ES-I3 (cell line): ENCODE data around the gene MCM8.
"Not testable (repeated sequence)": the region's sequence is repeated elsewhere in the genome, so short reads cannot be mapped to it uniquely, and the experiment has no call there.

Source experiments
- H3K36me3 ChIP-seq: 2 replicates; pipeline ENCODE4 v1.6.1; 2013; ENCODE audit warnings: mild to moderate bottlenecking, low read length, control low read depth, moderate library complexity; ENCODE audit not compliant: insufficient read depth
- H3K4me1 ChIP-seq: 2 replicates; pipeline ENCODE4 v1.6.1; 2013; ENCODE audit warnings: mild to moderate bottlenecking, control low read depth, low read length; ENCODE audit not compliant: insufficient read depth
- H3K9ac ChIP-seq: 2 replicates; pipeline ENCODE4 v1.6.1; 2013; ENCODE audit warnings: low read depth, mild to moderate bottlenecking, low read length, moderate library complexity
- H3K9me3 ChIP-seq: 2 replicates; pipeline ENCODE4 v1.6.1; 2013; ENCODE audit warnings: mild to moderate bottlenecking, low read length, moderate library complexity; ENCODE audit not compliant: control insufficient read depth, insufficient read depth

MCM8 gene

GRCh38 chr20:6006603-6006949 lies 56.1 kb downstream of the MCM8 start:
- no peaks in the 10 kb centered on the region for H3K9me3 ChIP-seq
- H3K36me3 ChIP-seq = peaks cover 3% of the 10 kb centered on the region; the same call in 1 of the 2 replicates
- 0 out of 2 replicates have a peak, but pooled peaks cover 5% of the 10 kb centered on the region for H3K4me1 ChIP-seq
- peak overlapping the region; percentile 98 for H3K9ac ChIP-seq

GRCh38 chr20:6007094-6007528 lies 56.7 kb downstream of the MCM8 start:
- Histone ChIP-seq H3K4me1 (0 out of 2 replicates have a peak, but pooled peaks cover 5% of the 10 kb centered on the region), H3K36me3 (peaks cover 3% of the 10 kb centered on the region; the same call in 1 of the 2 replicates), H3K9ac (peak overlapping the region; percentile 98; the same call in 1 of the 2 replicates)

GRCh38 chr20:6007529-6008103 lies 57.2 kb downstream of the MCM8 start:
- Histone ChIP-seq H3K9me3 (no peaks in the 10 kb centered on the region), H3K9ac (peak overlapping the region; percentile 12; the same call in 1 of the 2 replicates), H3K4me1 (0 out of 2 replicates have a peak, but pooled peaks cover 5% of the 10 kb centered on the region), H3K36me3 (peaks cover 3% of the 10 kb centered on the region; the same call in 1 of the 2 replicates)

More at GRCh38 chr20:6007094-6007528, 56.7 kb downstream of the MCM8 start:
- no peaks in the 10 kb centered on the region for H3K9me3 ChIP-seq

GRCh38 chr20:6008254-6008653 lies 57.8 kb downstream of the MCM8 start:
- H3K36me3 ChIP-seq = peaks cover 3% of the 10 kb centered on the region; the same call in 1 of the 2 replicates
- 0 out of 2 replicates have a peak, but pooled peaks cover 5% of the 10 kb centered on the region for H3K4me1 ChIP-seq
- no peaks in the 10 kb centered on the region for H3K9me3 ChIP-seq
- no peak overlapping the region for H3K9ac ChIP-seq

- Histone ChIP-seq H3K36me3 (peaks cover 7% of the 10 kb centered on the region; the same call in 1 of the 2 replicates), H3K4me1 (0 out of 2 replicates have a peak, but pooled peaks cover 5% of the 10 kb centered on the region), H3K9me3 (no peaks in the 10 kb centered on the region), H3K9ac (no peak overlapping the region)
Measured at GRCh38 chr20:6012179-6012578, 61.7 kb downstream of the MCM8 start.

GRCh38 chr20:6014017-6014416 lies 63.6 kb downstream of the MCM8 start:
- Histone ChIP-seq H3K9me3 (no peaks in the 10 kb centered on the region), H3K36me3 (peaks cover 7% of the 10 kb centered on the region; the same call in 1 of the 2 replicates), H3K9ac (no peak overlapping the region), H3K4me1 (no peaks in the 10 kb centered on the region)

GRCh38 chr20:6014957-6015356 lies 64.5 kb downstream of the MCM8 start:
- Histone ChIP-seq H3K36me3 (peaks cover 7% of the 10 kb centered on the region; the same call in 1 of the 2 replicates), H3K4me1 (no peaks in the 10 kb centered on the region), H3K9me3 (no peaks in the 10 kb centered on the region), H3K9ac (no peak overlapping the region)

GRCh38 chr20:6017467-6017866 lies 67.0 kb downstream of the MCM8 start:
- no peaks in the 10 kb centered on the region for H3K4me1 ChIP-seq
- no peak overlapping the region for H3K9ac ChIP-seq
- H3K36me3 ChIP-seq = peaks cover 4% of the 10 kb centered on the region; the same call in 1 of the 2 replicates
- H3K9me3 ChIP-seq = no peaks in the 10 kb centered on the region

- no peaks in the 10 kb centered on the region for H3K9me3 ChIP-seq
- H3K4me1 ChIP-seq = no peaks in the 10 kb centered on the region
- H3K36me3 ChIP-seq = peaks cover 4% of the 10 kb centered on the region; the same call in 1 of the 2 replicates
- H3K9ac ChIP-seq = no peak overlapping the region
Measured at GRCh38 chr20:6017880-6018279, 67.4 kb downstream of the MCM8 start.

- no peak overlapping the region for H3K9ac ChIP-seq
- no peaks in the 10 kb centered on the region for H3K4me1 ChIP-seq
- no peaks in the 10 kb centered on the region; the same call in 1 of the 2 replicates for H3K9me3 ChIP-seq
- peaks cover 6% of the 10 kb centered on the region; the same call in 1 of the 2 replicates for H3K36me3 ChIP-seq
Measured at GRCh38 chr20:6024768-6025167, 74.3 kb downstream of the MCM8 start.

- Histone ChIP-seq H3K36me3 (peaks cover 6% of the 10 kb centered on the region; the same call in 1 of the 2 replicates), H3K9me3 (no peaks in the 10 kb centered on the region; the same call in 1 of the 2 replicates), H3K9ac (no peak overlapping the region), H3K4me1 (no peaks in the 10 kb centered on the region)
Measured at GRCh38 chr20:6026051-6026450, 75.6 kb downstream of the MCM8 start.

GRCh38 chr20:6028818-6029217 lies 78.4 kb downstream of the MCM8 start:
- no peak overlapping the region for H3K9ac ChIP-seq
- H3K4me1 ChIP-seq = no peaks in the 10 kb centered on the region
- peaks cover 6% of the 10 kb centered on the region; the same call in 1 of the 2 replicates for H3K36me3 ChIP-seq

GRCh38 chr20:6029538-6029937 lies 79.1 kb downstream of the MCM8 start:
- no peaks in the 10 kb centered on the region for H3K4me1 ChIP-seq
- H3K9ac ChIP-seq = no peak overlapping the region
- no peaks in the 10 kb centered on the region; the same call in 1 of the 2 replicates for H3K9me3 ChIP-seq
- H3K36me3 ChIP-seq = peaks cover 5% of the 10 kb centered on the region

More at GRCh38 chr20:6028818-6029217, 78.4 kb downstream of the MCM8 start:
- no peaks in the 10 kb centered on the region; the same call in 1 of the 2 replicates for H3K9me3 ChIP-seq

- Histone ChIP-seq H3K9ac (no peak overlapping the region), H3K36me3 (peaks cover 5% of the 10 kb centered on the region), H3K4me1 (no peaks in the 10 kb centered on the region), H3K9me3 (no peaks in the 10 kb centered on the region)
Measured at GRCh38 chr20:6030453-6031080, 80.1 kb downstream of the MCM8 start.

GRCh38 chr20:6032907-6033306 lies 82.5 kb downstream of the MCM8 start:
- not testable (repeated sequence) for H3K36me3 ChIP-seq, H3K4me1 ChIP-seq, H3K9me3 ChIP-seq, H3K9ac ChIP-seq
